CD4-positive, alpha-beta T cell treated with Interleukin-21 for 1 hour (primary cell): Measurements from ENCODE around the gene CCDC7.
"Not testable (repeated sequence)": the region's sequence is repeated elsewhere in the genome, so short reads cannot be mapped to it uniquely, and the experiment has no call there.

Experiments used
- DNase-seq: peaks from one replicate; pipeline ENCODE4 v3.0.0-alpha.2; 2020

Gene CCDC7

GRCh38 chr10:32582946-32583345 is 137.0 kb downstream of the CCDC7 start:
- DNase-seq: no peak

DNA sequence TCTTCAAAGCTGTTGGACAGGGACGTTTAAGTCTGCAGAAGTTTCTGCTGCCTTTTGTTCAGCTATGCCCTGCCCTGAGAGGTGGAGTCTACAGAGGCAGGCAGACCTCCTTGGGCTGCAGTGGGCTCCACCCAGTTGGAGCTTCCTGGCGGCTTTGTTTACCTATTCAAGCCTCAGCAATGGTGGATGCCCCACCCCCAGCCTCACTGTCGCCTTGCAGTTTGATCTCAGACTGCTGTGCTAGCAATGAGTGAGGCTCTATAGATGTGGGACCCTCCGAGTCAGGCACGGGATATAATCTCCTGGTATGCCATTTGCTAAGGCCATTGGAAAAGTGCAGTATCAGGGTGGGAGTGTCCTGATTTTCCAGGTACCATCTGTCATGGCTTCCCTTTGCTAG is 152.1 kb downstream of the CCDC7 start:
- not testable (repeated sequence) for DNase-seq

DNA sequence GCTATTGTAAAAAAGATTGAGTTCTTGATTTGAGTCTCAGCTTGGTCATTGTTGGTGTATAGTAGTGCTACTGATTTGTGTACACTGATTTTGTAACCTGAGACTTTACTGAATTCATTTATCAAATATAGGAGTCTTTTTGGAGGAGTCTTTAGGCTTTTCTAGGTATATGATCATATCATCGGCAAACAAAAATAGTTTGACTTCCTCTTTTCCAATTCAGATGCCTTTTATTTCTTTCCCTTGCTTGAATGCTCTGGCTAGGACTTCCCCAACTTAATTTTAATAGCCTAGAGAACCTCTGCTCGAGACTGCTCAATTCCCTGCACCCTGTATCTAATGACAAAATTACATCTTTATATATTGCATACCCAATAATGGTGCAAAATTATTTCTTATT is 154.4 kb downstream of the CCDC7 start:
- no peak for DNase-seq

DNA sequence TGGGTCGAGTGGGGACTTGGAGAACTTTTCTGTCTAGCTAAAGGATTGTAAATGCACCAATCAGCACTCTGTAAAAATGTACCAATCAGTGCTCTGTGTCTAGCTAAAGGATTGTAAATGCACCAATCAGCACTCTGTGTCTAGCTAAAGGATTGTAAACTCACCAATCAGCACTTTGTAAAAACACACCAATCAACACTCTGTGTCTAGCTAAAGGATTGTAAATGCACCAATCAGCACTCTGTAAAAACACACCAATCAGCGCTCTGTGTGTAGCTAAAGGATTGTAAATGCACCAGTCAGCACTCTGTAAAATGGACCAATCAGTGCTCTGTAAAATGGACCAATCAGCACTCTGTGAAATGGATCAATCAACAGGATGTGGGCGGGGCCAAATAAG is 155.6 kb downstream of the CCDC7 start:
- not testable (repeated sequence) for DNase-seq

- no peak for DNase-seq
Measured at GRCh38 chr10:32605787-32606186, 159.8 kb downstream of the CCDC7 start.

DNA sequence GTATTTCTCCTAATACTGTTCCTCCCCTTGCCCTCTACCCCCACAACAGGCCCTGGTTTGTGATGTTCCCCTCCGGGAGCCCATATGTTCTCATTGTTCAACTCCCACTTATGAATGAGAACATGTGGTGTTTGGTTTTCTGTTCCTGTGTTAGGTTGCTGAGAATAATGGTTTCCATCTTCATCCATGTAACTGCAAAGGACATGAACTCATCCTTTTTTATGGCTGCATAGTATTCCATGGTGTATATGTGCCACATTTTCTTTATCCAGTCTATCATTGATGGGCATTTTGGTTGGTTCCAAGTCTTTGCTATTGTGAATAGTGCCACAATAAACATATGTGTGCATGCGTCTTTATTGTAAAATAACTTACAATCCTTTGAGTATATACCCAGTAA is 164.6 kb downstream of the CCDC7 start:
- DNase-seq: not testable (repeated sequence)

GRCh38 chr10:32616438-32616837 is 170.5 kb downstream of the CCDC7 start:
- no peak for DNase-seq

- DNase-seq: no peak
Measured at GRCh38 chr10:32618482-32618881, 172.5 kb downstream of the CCDC7 start.

- no peak for DNase-seq
Measured at GRCh38 chr10:32621969-32622368, 176.0 kb downstream of the CCDC7 start.

GRCh38 chr10:32622409-32622808 is 176.5 kb downstream of the CCDC7 start:
- no peak for DNase-seq

DNA sequence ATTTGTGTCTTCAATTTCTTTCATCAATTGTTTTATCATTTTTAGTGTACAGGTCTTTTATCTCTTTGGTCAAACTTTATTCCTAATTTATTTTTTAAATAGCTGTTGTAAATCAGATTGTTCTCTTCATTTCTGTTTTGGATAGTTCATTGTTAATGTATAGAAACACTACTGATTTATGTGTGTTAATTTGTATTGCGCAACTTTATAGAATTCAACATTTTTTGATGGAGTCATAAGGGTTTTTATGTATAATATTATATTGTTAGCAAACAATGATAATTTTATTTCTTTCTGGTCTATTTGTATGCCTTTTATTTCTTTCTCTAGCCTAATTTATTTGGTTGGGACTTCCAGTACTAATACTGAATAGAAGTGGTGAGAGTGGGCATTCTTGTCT is 181.2 kb downstream of the CCDC7 start:
- DNase-seq: no peak

GRCh38 chr10:32629910-32630309 is 184.0 kb downstream of the CCDC7 start:
- no peak for DNase-seq

DNA sequence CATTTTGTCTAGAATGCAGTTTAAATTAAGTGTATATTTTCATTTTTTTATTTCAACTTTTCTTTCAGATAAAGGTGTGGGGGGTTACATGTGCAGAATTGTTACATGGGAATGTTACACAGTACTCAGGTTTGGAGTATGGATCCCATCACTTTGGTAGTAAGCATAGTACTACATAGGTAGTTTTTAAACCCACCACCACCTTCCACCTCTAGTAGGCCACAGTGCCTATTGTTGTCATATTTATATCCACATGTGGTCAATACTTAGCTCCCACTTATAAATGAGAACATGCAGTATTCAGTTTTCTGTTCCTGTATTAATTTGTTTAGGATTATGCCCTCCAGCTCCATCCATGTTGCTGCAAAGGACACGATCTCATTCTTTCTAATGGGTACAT is 200.6 kb downstream of the CCDC7 start:
- no peak for DNase-seq

DNA sequence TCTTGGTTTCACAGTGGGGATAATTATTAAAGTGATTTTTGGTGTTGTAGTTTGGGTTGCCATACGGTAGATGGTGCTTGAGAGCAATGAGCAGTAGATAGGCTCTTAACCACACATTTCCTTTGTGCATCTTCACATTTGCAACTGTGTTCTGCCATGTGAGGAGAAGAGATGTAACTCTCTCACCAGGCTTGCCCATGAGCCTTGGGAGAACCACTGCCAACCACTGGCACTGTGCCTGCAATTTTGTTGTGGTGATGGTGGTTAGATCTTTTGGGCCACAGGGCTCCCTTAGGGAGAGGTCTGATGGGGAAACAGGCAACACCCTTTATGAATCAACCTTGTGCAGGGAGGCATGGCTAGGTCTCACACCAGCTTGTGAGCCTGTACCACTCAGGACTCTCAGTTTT is 204.3 kb downstream of the CCDC7 start:
- peak; percentile 40 for DNase-seq

DNA sequence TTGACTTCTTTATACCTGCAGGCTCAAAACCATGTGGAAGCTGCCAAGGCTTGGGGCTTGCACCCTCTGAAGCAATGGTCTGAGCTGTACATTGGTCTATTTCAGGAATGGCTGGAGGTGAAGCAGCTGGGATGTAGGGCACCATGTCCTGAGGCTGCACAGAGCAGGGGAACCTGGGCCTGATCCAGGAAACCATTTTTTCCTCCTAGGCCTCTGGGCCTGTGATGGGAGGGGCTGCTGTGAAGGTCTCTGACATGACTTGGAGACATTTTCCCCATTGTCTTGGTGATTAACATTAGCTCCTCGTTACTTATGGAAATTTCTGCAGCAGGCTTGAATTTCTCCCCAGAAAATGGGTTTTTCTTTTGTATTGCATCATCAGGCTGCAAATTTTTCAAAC is 211.5 kb downstream of the CCDC7 start:
- DNase-seq: not testable (repeated sequence)

GRCh38 chr10:32661346-32661745 is 215.4 kb downstream of the CCDC7 start:
- no peak for DNase-seq

GRCh38 chr10:32680803-32681557 is 235.0 kb downstream of the CCDC7 start:
- DNase-seq: no peak

DNA sequence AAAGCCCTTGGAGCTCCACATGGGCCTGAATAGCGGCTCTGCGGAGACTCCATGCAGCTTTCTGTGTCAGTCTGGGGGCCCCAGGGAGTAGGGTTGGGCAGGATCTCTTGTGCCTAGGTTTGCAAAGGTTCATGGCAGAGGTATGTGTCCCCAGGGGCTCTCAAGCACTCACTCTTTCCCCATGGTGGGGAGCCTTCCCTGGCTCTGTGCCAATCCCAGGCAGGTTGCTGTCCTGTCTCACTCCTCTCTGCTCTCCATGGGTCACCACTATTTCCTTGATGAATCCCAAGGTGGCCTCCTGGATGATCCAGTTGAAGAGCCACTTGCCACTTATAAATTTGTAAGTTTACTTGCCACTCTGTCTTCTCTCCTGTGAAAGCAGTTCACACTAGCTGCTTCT is 238.4 kb downstream of the CCDC7 start:
- no peak for DNase-seq

- no peak for DNase-seq
Measured at GRCh38 chr10:32687116-32687515, 241.2 kb downstream of the CCDC7 start.

- no peak for DNase-seq
Measured at GRCh38 chr10:32687546-32687945, 241.6 kb downstream of the CCDC7 start.

DNA sequence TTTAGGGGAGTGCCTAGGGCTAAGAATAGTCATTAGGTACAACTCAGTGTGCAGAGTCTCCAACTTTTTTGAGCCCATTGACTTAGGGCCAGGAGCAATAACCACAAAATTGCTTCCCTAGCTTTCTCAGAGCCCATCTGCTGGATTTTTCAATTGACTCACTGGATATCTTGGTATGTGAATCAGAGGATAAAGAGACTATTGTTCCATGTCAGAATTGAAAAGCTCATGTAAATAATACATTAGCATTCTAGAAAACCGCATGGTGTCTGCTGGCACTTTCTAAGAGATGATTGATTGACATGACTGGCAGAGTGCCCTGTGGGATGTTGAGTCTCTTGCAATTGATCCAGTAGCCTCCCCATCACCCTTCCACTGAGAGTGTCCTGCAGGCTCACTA is 246.2 kb downstream of the CCDC7 start:
- no peak for DNase-seq

- no peak for DNase-seq
Measured at GRCh38 chr10:32693441-32693979, 247.6 kb downstream of the CCDC7 start.

DNA sequence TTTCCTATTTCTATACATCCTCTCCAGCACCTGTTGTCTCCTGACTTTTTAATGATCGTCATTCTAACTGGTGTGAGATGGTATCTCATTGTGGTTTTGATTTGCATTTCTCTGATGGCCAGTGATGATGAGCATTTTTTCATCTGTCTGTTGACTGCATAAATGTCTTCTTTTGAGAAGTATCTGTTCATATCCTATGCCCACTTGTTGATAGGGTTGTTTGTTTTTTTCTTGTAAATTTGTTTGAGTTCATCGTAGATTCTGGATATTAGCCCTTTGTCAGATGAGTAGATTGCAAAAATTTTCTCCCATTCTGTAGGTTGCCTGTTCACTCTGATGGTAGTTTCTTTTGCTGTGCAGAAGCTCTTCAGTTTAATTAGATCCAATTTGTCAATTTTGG is 253.7 kb downstream of the CCDC7 start:
- DNase-seq: not testable (repeated sequence)

DNA sequence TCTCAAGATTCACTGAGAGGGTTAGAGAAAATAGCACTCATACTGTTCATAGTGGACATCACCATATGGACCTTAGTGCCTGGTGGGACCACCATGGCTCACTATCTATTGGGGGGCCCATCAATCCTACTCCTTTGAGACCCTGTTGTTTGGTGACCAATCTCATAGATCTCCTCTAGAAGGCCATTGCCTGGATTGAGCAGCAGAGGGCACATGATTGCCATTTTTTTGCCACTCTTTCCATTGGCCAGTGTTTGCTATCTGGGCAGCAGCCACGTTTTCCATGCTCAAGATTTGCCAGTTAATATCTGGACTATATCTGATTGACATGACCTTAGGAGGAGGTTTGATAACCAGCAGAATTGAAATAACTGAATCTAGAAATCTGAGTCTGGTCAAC is 267.6 kb downstream of the CCDC7 start:
- DNase-seq: no peak

DNA sequence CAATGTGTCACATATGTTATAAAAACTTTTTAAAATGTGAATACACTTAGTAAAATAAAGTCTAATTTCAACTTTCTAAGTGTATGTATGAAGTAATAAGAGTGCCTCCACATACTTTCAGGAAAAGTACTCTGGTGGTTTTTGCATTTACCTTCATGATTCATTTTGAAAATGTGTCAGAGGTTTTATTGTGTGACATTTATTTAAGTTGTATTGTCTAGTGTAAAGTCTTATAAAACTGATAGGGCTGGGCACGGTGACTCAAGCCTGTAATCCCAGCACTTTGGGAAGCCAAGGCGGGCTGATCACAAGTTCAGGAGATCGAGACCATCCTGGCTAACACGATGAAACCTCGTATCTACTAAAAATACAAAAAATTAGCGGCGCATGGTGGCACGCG is 285.6 kb downstream of the CCDC7 start:
- no peak for DNase-seq
